Adrenal gland (tissue), 12 donors: ENCODE data around the gene NMUR1. TPM values are rescaled to one million over a fixed set of nuclear protein-coding genes. Genes with fewer than 3 reads are reported as not detected.
"Not testable (repeated sequence)": the region's sequence is repeated elsewhere in the genome, so short reads cannot be mapped to it uniquely, and the experiment has no call there.

Experiments
- DNase-seq, 7 donors: peaks; one replicate each; pipeline ENCODE4 v3.0.0-alpha.2; 2019 to 2020
- H3K27ac ChIP-seq, 5 donors: fragments of 200-600 bp; sonication (generic) in 4 of 5; 1 replicate in 3 of 5; 2 replicates in 2 of 5; pipeline versions ENCODE4 v1.5.1 to v1.8.0; 2016 to 2020; ENCODE audit warnings: mild to moderate bottlenecking in 1 of 5
- H3K27me3 ChIP-seq: fragments of 200-600 bp; 2 replicates; pipeline ENCODE4 v1.8.0; 2021
- H3K36me3 ChIP-seq, 2 donors: fragments of 200-600 bp; replicated peaks in 1 of 2; 1 replicate in 1 of 2; 2 replicates in 1 of 2; pipeline versions ENCODE4 v1.5.1 to v1.8.0; 2018 to 2022
- H3K4me1 ChIP-seq, 2 donors: fragments of 200-600 bp; replicated peaks in 1 of 2; 1 replicate in 1 of 2; 2 replicates in 1 of 2; pipeline versions ENCODE4 v1.5.1 to v1.8.0; 2018 to 2021
- H3K4me3 ChIP-seq, 4 donors: fragments of 200-600 bp; sonication (generic) in 3 of 4; one replicate each; pipeline ENCODE4 v1.5.1; 2016 to 2018
- H3K9me3 ChIP-seq, 3 donors: fragments of 200-600 bp; sonication (generic) in 1 of 3; replicated peaks in 1 of 3; 1 replicate in 2 of 3; 2 replicates in 1 of 3; pipeline versions ENCODE4 v1.5.1 to v1.8.0; 2016 to 2021
- CTCF ChIP-seq, 6 experiments: fragments of 450-650 bp in 4 of 6; fragments of 200-600 bp in 2 of 6; sonication (generic) in 1 of 6; IDR thresholded peaks; 1 replicate in 5 of 6; 2 replicates in 1 of 6; pipeline versions ENCODE4 v1.5.1 to v1.8.0; 2016 to 2021; ENCODE audit warnings: antibody characterized with exemption in 6 of 6, mild to moderate bottlenecking in 2 of 6, moderate library complexity in 1 of 6
- POLR2A ChIP-seq, 2 donors: fragments of 450-650 bp; IDR thresholded peaks; one replicate each; pipeline ENCODE4 v1.6.1; 2017; ENCODE audit warnings: antibody characterized with exemption in 2 of 2, mild to moderate bottlenecking in 2 of 2, moderate library complexity in 1 of 2
- WGBS, 4 donors: extraction: QIAGEN DNeasy Blood & Tissue Kit in 2 of 4; methylation state at CpG; one replicate each; pipeline versions ENCODE4 v1.1.5 to v1.1.7; 2013 to 2017; 5-methylcytosine and 5-hydroxymethylcytosine counted together
- intact Hi-C, 2 donors: fragments of 100-400 bp; cut with DNase I; formaldehyde crosslinking; loops; one replicate each; pipeline versions ENCODE4 v1.14.1 to v1.15.0; 2022 to 2023
- polyA plus RNA-seq, 3 donors: library from polyadenylated mRNA; stranded (reverse); fragments of 200-250 nt in 2 of 3; fragments of 350-450 nt in 1 of 3; fragmentation: Illumina TruSeq in 1 of 3; extraction: RNeasy Lipid Tissue Mini Kit (QIAGEN cat#74804) in 1 of 3; gene quantifications; one replicate each; pipeline ENCODE4 v1.2.3, GENCODE V29; 2013 to 2014
- total RNA-seq, 9 donors: library from RNA; depleted of rRNA in 4 of 9; stranded (reverse); fragments of >200 nt in 4 of 9; fragments of 120-200 nt in 1 of 9; fragmentation: NEBNext Ultra II Directional in 1 of 9; extraction: Animal tissue kit (Norgen Biotek cat#: 25700) in 1 of 9; gene quantifications; one replicate each; pipeline versions ENCODE4 v1.1.0 to v1.2.4, GENCODE V29; 2013 to 2023
- donor health status: healthy with polysubstance abuse.
- donor health status: Bipolar disorder and iron deficiency.
- donor health status: DM: yes; HTN: yes; CAD: no.
- donor health status: DM: no; HTN: no; CAD: no.
- donor health status: DM: no; HTN: no; CAD: no.
- donor health status: DM: yes; HTN: yes; CAD: no.

Gene NMUR1
- total and polyA plus RNA-seq, 12 donors = 0.32 to 3.2 (median 1.3) TPM

GRCh38 chr2:231563378-231563961 lies 33.2 kb upstream of the NMUR1 start:
- H3K4me1 ChIP-seq = no peaks in the 10 kb centered on the region
- peak; percentile 37 to 66 (median 54) for TF ChIP-seq CTCF (IDR thresholded peaks at IDR 0.05)
- TF ChIP-seq POLR2A (IDR thresholded peaks at IDR 0.05) = no peak
- H3K27ac ChIP-seq = no peak overlapping the region
- 0 to 18% (median 14%) methylated on average over 2 to 3 of the region's 3 CpGs for WGBS, 4 donors
- no peaks in the 10 kb centered on the region for H3K36me3 ChIP-seq
- DNase-seq = peak; percentile 38 to 67 (median 64)
- intact Hi-C loops = loop anchor here in 1 of 2 donors (5.0 kb wide), 1 partner anchor 39 kb away; no protein-coding TSS in a partner anchor
- H3K27me3 ChIP-seq = no peaks in the 10 kb centered on the region
- no peaks in the 10 kb centered on the region for H3K9me3 ChIP-seq
- no peak overlapping the region for H3K4me3 ChIP-seq

GRCh38 chr2:231557571-231558217 lies 27.4 kb upstream of the NMUR1 start:
- Histone ChIP-seq H3K27me3 (no peaks in the 10 kb centered on the region), H3K36me3 (no peaks in the 10 kb centered on the region), H3K9me3 (no peaks in the 10 kb centered on the region), H3K4me3 (no peak overlapping the region), H3K27ac (peak overlapping the region in 2 of 5 donors; percentile 52 to 75), H3K4me1 (no peaks in the 10 kb centered on the region)
- no peak for TF ChIP-seq POLR2A (IDR thresholded peaks at IDR 0.05)
- peak; percentile 33 to 89 (median 65) for TF ChIP-seq CTCF (IDR thresholded peaks at IDR 0.05)
- 35 to 53% (median 47%) methylated on average over 7 to 11 of the region's 11 CpGs for WGBS, 4 donors
- intact Hi-C loops = loop anchor here (5.0 kb wide), 3 partner anchors 35 to 75 kb away; no protein-coding TSS in a partner anchor
- DNase-seq = peak; percentile 58 to 86 (median 73)

- H3K4me3 ChIP-seq = no peak overlapping the region
- H3K4me1 ChIP-seq = no peaks in the 10 kb centered on the region
- WGBS, 4 donors = 81 to 100% (median 86%) methylated on average over 4 to 7 of the region's 7 CpGs
- no peak for TF ChIP-seq CTCF (IDR thresholded peaks at IDR 0.05)
- no peak for TF ChIP-seq POLR2A (IDR thresholded peaks at IDR 0.05)
- DNase-seq = no peak
- peak overlapping the region in 2 of 5 donors; percentile 52 to 75 for H3K27ac ChIP-seq
- intact Hi-C loops = loop anchor here (5.0 kb wide), 3 partner anchors 35 to 75 kb away; no protein-coding TSS in a partner anchor
- H3K36me3 ChIP-seq = no peaks in the 10 kb centered on the region
- H3K9me3 ChIP-seq = no peaks in the 10 kb centered on the region
- H3K27me3 ChIP-seq = no peaks in the 10 kb centered on the region
These were observed 26.7 kb upstream of the NMUR1 start for GRCh38 chr2:231556981-231557380.

GRCh38 chr2:231556496-231556895 lies 26.3 kb upstream of the NMUR1 start:
- H3K27me3 ChIP-seq, H3K36me3 ChIP-seq, DNase-seq, H3K9me3 ChIP-seq, H3K4me1 ChIP-seq, H3K4me3 ChIP-seq: not testable (repeated sequence)
- intact Hi-C loops = loop anchor here (5.0 kb wide), 3 partner anchors 34 to 74 kb away; no protein-coding TSS in a partner anchor
- 86 to 91% (median 87%) methylated on average over 8 of the region's 8 CpGs for WGBS, 4 donors
- H3K27ac ChIP-seq = peak overlapping the region in 2 of 5 donors; percentile 17 to 75
